ENCODE data around the gene ITIH3. TPM values are rescaled to one million over a fixed set of nuclear protein-coding genes. Genes with fewer than 3 reads are reported as not detected.

The ITIH3 gene
- total and polyA plus RNA-seq, 10 of the 15 experiments (the other 5 are each of a cell fraction or from before 2014, with no cell fraction given), result 0.07 to 0.17 (median 0.15) TPM; not detected in 7

DNA sequence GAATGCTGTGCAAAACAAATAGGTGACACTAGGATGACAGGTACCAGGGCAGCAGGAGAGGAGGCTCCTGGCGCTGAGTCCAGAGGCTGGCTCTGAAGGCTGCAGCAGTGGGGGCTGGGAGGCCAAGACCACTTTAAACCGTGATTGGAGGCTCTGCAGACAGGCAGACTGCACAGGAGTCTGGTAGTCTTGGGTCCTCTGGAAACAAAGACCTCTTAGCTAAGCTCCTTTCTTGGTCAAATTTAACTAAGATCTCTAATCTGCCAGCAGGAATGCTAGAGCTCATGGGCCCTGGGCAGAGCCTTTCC is 44.6 kb downstream of the ITIH3 start (continued):
- no peak for TF ChIP-seq MEF2B (IDR thresholded peaks at IDR 0.05; ENCODE audit: partially characterized antibody, poor library complexity, severe bottlenecking)
- TF ChIP-seq, protein P1, sequence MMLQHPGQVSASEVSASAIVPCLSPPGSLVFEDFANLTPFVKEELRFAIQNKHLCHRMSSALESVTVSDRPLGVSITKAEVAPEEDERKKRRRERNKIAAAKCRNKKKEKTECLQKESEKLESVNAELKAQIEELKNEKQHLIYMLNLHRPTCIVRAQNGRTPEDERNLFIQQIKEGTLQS (IDR thresholded peaks at IDR 0.05; ENCODE audit: borderline replicate concordance, extremely low read depth, low read depth, low read length), result no peak
- TF ChIP-seq CREB1 (IDR thresholded peaks at IDR 0.05; ENCODE audit: low read depth), result no peak
- no peak for TF ChIP-seq CBX3 (IDR thresholded peaks at IDR 0.05; ENCODE audit: borderline replicate concordance, low read depth)
- no peak for TF ChIP-seq WRNIP1 (IDR thresholded peaks at IDR 0.05; ENCODE audit: borderline replicate concordance, low read depth, low read length)
- TF ChIP-seq RAD51 (IDR thresholded peaks at IDR 0.05), result no peak
- TF ChIP-seq, protein P2, sequence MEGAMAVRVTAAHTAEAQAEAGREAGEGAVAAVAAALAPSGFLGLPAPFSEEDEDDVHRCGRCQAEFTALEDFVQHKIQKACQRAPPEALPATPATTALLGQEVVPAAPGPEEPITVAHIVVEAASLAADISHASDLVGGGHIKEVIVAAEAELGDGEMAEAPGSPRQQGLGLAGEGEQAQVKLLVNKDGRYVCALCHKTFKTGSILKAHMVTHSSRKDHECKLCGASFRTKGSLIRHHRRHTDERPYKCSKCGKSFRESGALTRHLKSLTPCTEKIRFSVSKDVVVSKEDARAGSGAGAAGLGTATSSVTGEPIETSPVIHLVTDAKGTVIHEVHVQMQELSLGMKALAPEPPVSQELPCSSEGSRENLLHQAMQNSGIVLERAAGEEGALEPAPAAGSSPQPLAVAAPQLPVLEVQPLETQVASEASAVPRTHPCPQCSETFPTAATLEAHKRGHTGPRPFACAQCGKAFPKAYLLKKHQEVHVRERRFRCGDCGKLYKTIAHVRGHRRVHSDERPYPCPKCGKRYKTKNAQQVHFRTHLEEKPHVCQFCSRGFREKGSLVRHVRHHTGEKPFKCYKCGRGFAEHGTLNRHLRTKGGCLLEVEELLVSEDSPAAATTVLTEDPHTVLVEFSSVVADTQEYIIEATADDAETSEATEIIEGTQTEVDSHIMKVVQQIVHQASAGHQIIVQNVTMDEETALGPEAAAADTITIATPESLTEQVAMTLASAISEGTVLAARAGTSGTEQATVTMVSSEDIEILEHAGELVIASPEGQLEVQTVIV (IDR thresholded peaks at IDR 0.05; ENCODE audit: borderline replicate concordance, partially characterized antibody), result no peak
- no peak for TF ChIP-seq CBFB (IDR thresholded peaks at IDR 0.05; ENCODE audit: low read depth)
- TF ChIP-seq STAT1 (conservative IDR thresholded peaks at IDR 0.05), result no peak

DNA sequence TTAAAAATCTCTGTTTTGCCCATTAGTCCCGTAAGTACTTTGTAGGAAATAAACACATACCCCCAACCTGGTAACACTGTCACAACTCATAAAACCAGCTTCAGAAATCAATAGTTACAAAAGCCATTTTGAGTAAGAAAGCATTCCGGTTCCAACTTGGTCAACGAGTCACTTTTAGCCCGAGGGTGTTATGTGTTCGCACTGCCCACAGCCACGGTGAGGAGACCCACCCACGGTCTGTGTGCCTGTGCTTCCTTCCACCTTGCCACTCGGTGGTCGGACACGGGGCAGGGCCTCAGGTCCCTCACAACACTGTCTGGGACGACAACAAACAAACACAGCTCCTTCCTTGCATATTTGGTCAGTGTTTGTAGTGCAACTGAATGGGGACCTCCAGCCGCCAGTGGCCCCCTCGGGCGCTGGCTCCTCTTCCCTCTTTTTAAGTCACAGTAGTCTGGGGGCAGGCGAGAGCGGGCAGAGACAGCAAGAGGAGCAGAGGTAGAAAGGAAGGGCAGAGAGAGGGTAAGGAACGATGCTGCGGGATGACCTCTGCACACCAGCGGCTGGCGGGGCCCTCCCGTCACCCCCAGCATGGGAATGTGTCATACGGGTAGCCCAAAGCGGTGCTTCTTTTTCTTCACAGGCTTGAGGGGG is 45.4 kb downstream of the ITIH3 start:
- BruUV-seq (replicated peaks), result no TSS peak
- RAD21 ChIA-PET (ENCODE audit: unreplicated experiment), result no interaction called here
- FAIRE-seq (no peak), DNase-seq (ENCODE audit: low read depth, low spot score) (no peak), ATAC-seq (no peak)
- Histone ChIP-seq H3K4me2 (ENCODE audit: control insufficient read depth, insufficient read depth) (no peak overlapping the region), H3K9ac (ENCODE audit: control insufficient read depth, insufficient read depth, low read length) (no peak overlapping the region), H3K4me3 (no peak overlapping the region), H3K4me1 (ENCODE audit: control insufficient read depth, insufficient read depth, low read length) (no peaks in the 10 kb centered on the region; the same call in 1 of the 2 replicates), H3K36me3 (ENCODE audit: control insufficient read depth in 2 of 2, insufficient read depth in 2 of 2, low read length in 1 of 2) (peaks cover 6 to 9% of the 10 kb centered on the region in 2 experiments; a peak in 3 of 4 replicates), H2AFZ (ENCODE audit: control insufficient read depth, low read depth, low read length) (no peak overlapping the region), H3K9me3 (replicated peaks; ENCODE audit: control insufficient read depth, insufficient read depth, low read length) (no peaks in the 10 kb centered on the region), H3K27ac (ENCODE audit: control insufficient read depth, insufficient read depth) (no peak overlapping the region), H3K27me3 (replicated peaks in 1 of 2; ENCODE audit: control insufficient read depth in 2 of 2, insufficient read depth in 2 of 2, low read length in 1 of 2) (no peaks in the 10 kb centered on the region), H4K20me1 (ENCODE audit: control insufficient read depth, insufficient read depth) (no peaks in the 10 kb centered on the region), H3K79me2 (ENCODE audit: control insufficient read depth, insufficient read depth, low read length) (no peaks in the 10 kb centered on the region)
- SMC1A ChIA-PET (ENCODE audit: uncharacterized antibody, unreplicated experiment), result no interaction called here
- POLR2A ChIA-PET, result interaction anchor here (0.6 kb wide), 1 partner anchor 304 kb away, joined by 3 read pairs; no protein-coding TSS in a partner anchor
- CTCF ChIA-PET, result interaction anchor here (0.6 to 2.4 kb wide), 2 partner anchors 9 to 19 kb away, joined by 3 to 11 read pairs; no protein-coding TSS in a partner anchor
- in situ Hi-C loops (cut with MboI), result loop anchor here (10.0 kb wide), 1 partner anchor 235 kb away; no protein-coding TSS in a partner anchor
- intact Hi-C loops (cut with micrococcal nuclease; ENCODE audit: unreplicated experiment), result no loop called here
- 82% methylated on average over 23 of the region's 23 CpGs for WGBS (ENCODE audit: insufficient coverage, insufficient replicate concordance, low lambda C conversion rate, missing lambda C conversion rate)
- TF ChIP-seq, protein P3, sequence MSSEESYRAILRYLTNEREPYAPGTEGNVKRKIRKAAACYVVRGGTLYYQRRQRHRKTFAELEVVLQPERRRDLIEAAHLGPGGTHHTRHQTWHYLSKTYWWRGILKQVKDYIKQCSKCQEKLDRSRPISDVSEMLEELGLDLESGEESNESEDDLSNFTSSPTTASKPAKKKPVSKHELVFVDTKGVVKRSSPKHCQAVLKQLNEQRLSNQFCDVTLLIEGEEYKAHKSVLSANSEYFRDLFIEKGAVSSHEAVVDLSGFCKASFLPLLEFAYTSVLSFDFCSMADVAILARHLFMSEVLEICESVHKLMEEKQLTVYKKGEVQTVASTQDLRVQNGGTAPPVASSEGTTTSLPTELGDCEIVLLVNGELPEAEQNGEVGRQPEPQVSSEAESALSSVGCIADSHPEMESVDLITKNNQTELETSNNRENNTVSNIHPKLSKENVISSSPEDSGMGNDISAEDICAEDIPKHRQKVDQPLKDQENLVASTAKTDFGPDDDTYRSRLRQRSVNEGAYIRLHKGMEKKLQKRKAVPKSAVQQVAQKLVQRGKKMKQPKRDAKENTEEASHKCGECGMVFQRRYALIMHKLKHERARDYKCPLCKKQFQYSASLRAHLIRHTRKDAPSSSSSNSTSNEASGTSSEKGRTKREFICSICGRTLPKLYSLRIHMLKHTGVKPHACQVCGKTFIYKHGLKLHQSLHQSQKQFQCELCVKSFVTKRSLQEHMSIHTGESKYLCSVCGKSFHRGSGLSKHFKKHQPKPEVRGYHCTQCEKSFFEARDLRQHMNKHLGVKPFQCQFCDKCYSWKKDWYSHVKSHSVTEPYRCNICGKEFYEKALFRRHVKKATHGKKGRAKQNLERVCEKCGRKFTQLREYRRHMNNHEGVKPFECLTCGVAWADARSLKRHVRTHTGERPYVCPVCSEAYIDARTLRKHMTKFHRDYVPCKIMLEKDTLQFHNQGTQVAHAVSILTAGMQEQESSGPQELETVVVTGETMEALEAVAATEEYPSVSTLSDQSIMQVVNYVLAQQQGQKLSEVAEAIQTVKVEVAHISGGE (CRISPR knock-in tag; IDR thresholded peaks at IDR 0.05), result no peak
- TF ChIP-seq BHLHE40 (IDR thresholded peaks at IDR 0.05; ENCODE audit: borderline replicate concordance in 1 of 2, low read depth in 2 of 2, low read length in 1 of 2) (no peak), PAX5 (IDR thresholded peaks at IDR 0.05; ENCODE audit: borderline replicate concordance, low read depth, low read length) (no peak), RAD21 (IDR thresholded peaks at IDR 0.05; ENCODE audit: insufficient read depth, low read depth, low read length) (no peak)
